Heart right ventricle (tissue), 16 donors: ENCODE measurements around the gene ZFYVE28. TPM values are rescaled to one million over a fixed set of nuclear protein-coding genes. Genes with fewer than 3 reads are reported as not detected.

Experiments used
- ATAC-seq, 8 donors: fragments of 200-7000 bp; cut with Tn5 transposase; one replicate each; pipeline ENCODE4 v1.9.1; 2020; ENCODE audit warnings: mild to moderate bottlenecking in 8 of 8, moderate library complexity in 8 of 8, moderate number of reproducible peaks in 1 of 8
- DNase-seq, 2 donors: peaks; one replicate each; pipeline ENCODE4 v3.0.0-alpha.2; 2020
- H3K27ac ChIP-seq, 10 donors: fragments of 200-600 bp; sonication (generic) in 2 of 10; one replicate each; pipeline versions ENCODE4 v1.5.0 to v1.8.0; 2020 to 2022; ENCODE audit warnings: mild to moderate bottlenecking in 3 of 10
- H3K27me3 ChIP-seq, 7 donors: fragments of 200-600 bp; one replicate each; pipeline ENCODE4 v1.8.0; 2021 to 2022; ENCODE audit warnings: mild to moderate bottlenecking in 2 of 7
- H3K36me3 ChIP-seq, 9 donors: fragments of 200-600 bp; sonication (generic) in 1 of 9; one replicate each; pipeline versions ENCODE4 v1.5.0 to v1.8.0; 2020 to 2022; ENCODE audit warnings: mild to moderate bottlenecking in 2 of 9
- H3K4me1 ChIP-seq, 9 donors: fragments of 200-600 bp; sonication (generic) in 1 of 9; one replicate each; pipeline versions ENCODE4 v1.5.0 to v1.8.0; 2020 to 2022; ENCODE audit warnings: mild to moderate bottlenecking in 4 of 9
- H3K4me3 ChIP-seq, 10 donors: fragments of 200-600 bp; sonication (generic) in 2 of 10; one replicate each; pipeline versions ENCODE4 v1.5.0 to v1.8.0; 2020 to 2022; ENCODE audit warnings: mild to moderate bottlenecking in 7 of 10, moderate library complexity in 2 of 10
- H3K9me3 ChIP-seq, 11 donors: fragments of 200-600 bp in 10 of 11; sonication (generic) in 2 of 11; one replicate each; pipeline versions ENCODE4 v1.5.0 to v1.8.0; 2013 to 2022; ENCODE audit warnings: mild to moderate bottlenecking in 2 of 11, control low read depth in 1 of 11, moderate library complexity in 1 of 11
- CTCF ChIP-seq, 9 donors: fragments of 200-600 bp; sonication (generic) in 2 of 9; IDR thresholded peaks; one replicate each; pipeline versions ENCODE4 v1.5.0 to v1.8.0; 2021 to 2022; ENCODE audit warnings: antibody characterized with exemption in 9 of 9, mild to moderate bottlenecking in 5 of 9, moderate library complexity in 1 of 9
- WGBS, 2 donors: extraction: QIAGEN DNeasy Blood & Tissue Kit; methylation state at CpG; one replicate each; pipeline ENCODE4 v1.1.7; 2013; ENCODE audit warnings: inconsistent platforms in 1 of 2; 5-methylcytosine and 5-hydroxymethylcytosine counted together
- intact Hi-C, 10 donors: fragments of 100-400 bp; cut with DNase I; formaldehyde crosslinking; loops; one replicate each; pipeline versions ENCODE4 v1.11.1 to v1.14.2; 2022
- polyA plus RNA-seq, 2 donors: library from polyadenylated mRNA; stranded (reverse); fragments of 200-250 nt; gene quantifications; one replicate each; pipeline ENCODE4 v1.2.3, GENCODE V29; 2013
- total RNA-seq, 10 donors: library from RNA; stranded (reverse); fragmentation: NEBNext Ultra II Directional in 3 of 10; extraction: Animal tissue kit (Norgen Biotek cat#: 25700) in 3 of 10; gene quantifications; one replicate each; pipeline versions ENCODE4 v1.2.1 to v1.2.4, GENCODE V29; 2021 to 2023
- donor health status: Arrhythmogenic right ventricular cardiomyopathy.
- donor health status: ischemic (EF 13 %, LVEDD 7.1; RV severe dilation, severe dysfunction).
- donor health status: healthy with polysubstance abuse.
- donor health status: DM: no; HTN: yes; CAD: no.
- donor health status: DM: no; HTN: no; CAD: no.
- donor health status: ischemic (EF 25% LVEDD 6.9; RV normal size, moderate dysfunction).
- donor health status: ischemic (EF 25% LVEDD 5.7; RV mildly dilated, moderate dysfunction).
- donor health status: healthy.
- donor health status: DM: yes; HTN: yes; CAD: no.
- donor health status: Ischemic cardiomyopathy.
- donor health status: ischemic (EF 35%, LVEDD 5.7; RV mildly dilated, moderate dysfunction).
- donor health status: nonischemic (EF 11% LVEDD 7.7; RV severe dilation, severe dysfunction).
- donor health status: DM: yes; HTN: yes; CAD: no.
- donor health status: PGD.
- donor health status: ischemic (EF 29% LVEDD 5.4; RV normal size, mild dysfunction).
- donor health status: nonischemic (EF 23%, LVEDD 6.1; RV moderate dilation, normal function).

ZFYVE28 gene
- total and polyA plus RNA-seq, 12 donors = 2.3 to 9.9 (median 3.5) TPM

GRCh38 chr4:2424581-2424980 lies 6.1 kb upstream of the ZFYVE28 start:
- ATAC-seq = no peak
- TF ChIP-seq CTCF (IDR thresholded peaks at IDR 0.05) = no peak
- no peak for DNase-seq
- no peak overlapping the region for H3K27ac ChIP-seq
- WGBS, 2 donors = 74 to 75% methylated on average over 10 of the region's 10 CpGs
- peaks cover 0 to 40% (median 36%) of the 10 kb centered on the region in 7 donors for H3K27me3 ChIP-seq
- peaks cover 0 to 4% (median 1%) of the 10 kb centered on the region in 9 donors for H3K4me1 ChIP-seq
- intact Hi-C loops = no loop called here
- H3K36me3 ChIP-seq = no peaks in the 10 kb centered on the region
- no peaks in the 10 kb centered on the region for H3K9me3 ChIP-seq
- no peak overlapping the region for H3K4me3 ChIP-seq

- ATAC-seq (no peak), DNase-seq (no peak)
- peaks cover 0 to 12% (median 8%) of the 10 kb centered on the region in 9 donors for H3K4me1 ChIP-seq
- no peaks in the 10 kb centered on the region for H3K9me3 ChIP-seq
- intact Hi-C loops = no loop called here
- H3K27me3 ChIP-seq = peaks cover 0 to 45% (median 40%) of the 10 kb centered on the region in 7 donors
- H3K36me3 ChIP-seq = no peaks in the 10 kb centered on the region
- no peak overlapping the region for H3K27ac ChIP-seq
- TF ChIP-seq CTCF (IDR thresholded peaks at IDR 0.05) = no peak
- H3K4me3 ChIP-seq = no peak overlapping the region
- 69 to 74% methylated on average over 10 of the region's 10 CpGs for WGBS, 2 donors
Observed at GRCh38 chr4:2423695-2424094, 5.2 kb upstream of the ZFYVE28 start.

GRCh38 chr4:2423066-2423465 lies 4.6 kb upstream of the ZFYVE28 start:
- Histone ChIP-seq H3K27ac (no peak overlapping the region), H3K4me1 (peaks cover under 1 to 12% (median 8%) of the 10 kb centered on the region in 9 donors), H3K9me3 (no peaks in the 10 kb centered on the region), H3K27me3 (peaks cover 0 to 45% (median 40%) of the 10 kb centered on the region in 7 donors), H3K4me3 (no peak overlapping the region), H3K36me3 (no peaks in the 10 kb centered on the region)
- ATAC-seq = no peak
- WGBS, 2 donors = 73 to 81% methylated on average over 4 of the region's 4 CpGs
- DNase-seq = no peak
- intact Hi-C loops = no loop called here
- TF ChIP-seq CTCF (IDR thresholded peaks at IDR 0.05) = no peak

- Histone ChIP-seq H3K27me3 (peaks cover 0 to 55% (median 40%) of the 10 kb centered on the region in 7 donors), H3K27ac (no peak overlapping the region), H3K4me1 (peaks cover 3 to 20% (median 11%) of the 10 kb centered on the region in 9 donors), H3K4me3 (no peak overlapping the region), H3K36me3 (no peaks in the 10 kb centered on the region), H3K9me3 (no peaks in the 10 kb centered on the region)
- DNase-seq (no peak), ATAC-seq (no peak)
- intact Hi-C loops = no loop called here
- no peak for TF ChIP-seq CTCF (IDR thresholded peaks at IDR 0.05)
- 80 to 85% methylated on average over 6 of the region's 6 CpGs for WGBS, 2 donors
Observed at GRCh38 chr4:2421928-2422327, 3.5 kb upstream of the ZFYVE28 start.
